GM19467 (cell line): ENCODE data around the gene B9D1.

Source experiments
- ATAC-seq: cut with Tn5 transposase; IDR thresholded peaks from one replicate; pipeline ENCODE4 v1.9.1; 2021; ENCODE audit warnings: mild to moderate bottlenecking, moderate library complexity; ENCODE audit not compliant: unreplicated experiment

Gene B9D1

GRCh38 chr17:19341641-19342610 is 20.6 kb downstream of the B9D1 start:
- no peak for ATAC-seq

DNA sequence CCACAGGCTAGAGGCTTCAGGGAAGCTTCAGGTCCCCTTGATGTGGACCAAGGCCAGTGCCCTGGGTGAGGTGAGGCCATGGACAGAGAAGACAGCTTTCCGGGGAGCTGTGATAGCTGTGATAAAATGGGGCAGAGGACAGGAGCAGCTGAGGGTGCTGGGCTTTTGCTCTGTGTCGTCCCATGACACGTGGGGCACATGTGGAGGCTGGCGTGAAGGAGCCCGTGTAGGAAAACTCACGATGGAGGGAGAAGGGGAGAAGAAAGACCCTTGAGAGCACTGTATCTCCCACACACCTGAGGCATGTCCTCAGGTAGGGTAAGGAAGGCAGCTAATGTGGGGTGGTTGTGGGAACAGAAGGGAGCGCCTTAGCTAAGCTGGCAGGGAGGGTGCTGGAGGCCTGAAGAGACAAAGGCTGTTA is 21.3 kb downstream of the B9D1 start:
- ATAC-seq, result no peak

DNA sequence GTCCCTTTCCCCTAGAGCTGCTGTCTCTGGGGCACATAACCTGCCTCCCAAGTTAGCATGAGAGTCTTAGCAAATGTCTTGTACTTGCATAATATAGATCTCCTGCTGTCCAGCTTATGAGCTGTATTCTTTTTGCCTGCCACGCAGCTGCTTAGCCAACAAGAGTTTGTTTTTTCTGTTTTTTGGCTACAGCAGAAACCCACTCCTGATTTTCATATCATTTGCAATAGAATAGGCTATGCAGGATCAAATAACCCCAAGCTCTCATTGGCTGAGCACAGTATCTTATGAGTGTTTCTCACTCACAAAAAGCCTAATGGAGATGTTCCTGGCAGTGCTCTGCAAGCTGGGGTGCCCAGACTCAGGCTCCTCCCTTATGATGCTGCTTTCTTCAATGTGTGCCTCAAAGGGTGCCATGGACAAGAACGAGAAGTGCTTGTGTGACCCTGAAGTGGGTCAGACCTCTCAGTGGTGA is 23.1 kb downstream of the B9D1 start:
- ATAC-seq, result no peak

DNA sequence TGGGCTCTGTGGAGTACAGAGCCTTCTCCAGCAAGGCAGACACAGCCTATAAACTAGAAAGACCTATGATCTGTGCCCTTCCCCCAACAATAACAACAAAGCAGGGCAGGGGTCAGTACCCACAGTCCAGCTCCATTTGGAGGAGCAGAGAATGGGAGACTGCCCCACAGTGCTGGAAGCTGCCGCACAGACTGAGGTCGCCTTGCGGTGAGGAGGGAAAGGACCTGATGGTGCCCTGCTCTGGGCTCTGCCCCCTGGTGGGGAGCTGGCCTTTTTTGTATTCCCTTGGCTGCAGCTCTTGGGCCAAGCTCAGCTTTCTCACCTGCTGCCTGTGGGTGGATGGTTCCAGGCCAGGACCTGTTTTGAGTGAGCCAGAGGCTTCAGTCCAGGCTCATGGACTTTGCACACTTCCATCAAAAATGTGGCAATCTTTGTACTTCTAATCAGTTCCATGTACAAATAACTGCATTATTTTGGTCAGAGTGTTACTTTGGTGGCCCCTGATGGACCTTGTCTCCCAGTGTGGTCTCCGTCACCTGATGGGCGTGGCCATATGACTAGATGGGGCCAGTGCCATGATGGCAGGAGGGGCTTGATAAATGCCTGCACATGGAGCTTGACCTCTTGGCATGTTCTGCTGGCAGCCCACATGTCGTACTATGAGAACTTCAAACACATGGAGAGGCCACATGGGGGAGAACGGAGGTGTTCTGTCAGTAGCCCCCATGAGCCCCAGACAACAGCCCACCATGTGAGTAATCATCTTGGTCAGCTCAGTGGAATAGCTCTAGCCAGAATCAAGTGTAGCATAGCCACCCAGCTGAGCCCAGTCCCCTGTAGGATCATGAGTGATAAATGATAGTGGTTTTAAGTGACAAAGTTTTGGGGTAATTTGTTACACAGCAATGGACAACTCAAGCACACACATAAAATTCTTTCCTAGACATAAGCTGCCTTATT is 24.2 kb downstream of the B9D1 start:
- no peak for ATAC-seq

DNA sequence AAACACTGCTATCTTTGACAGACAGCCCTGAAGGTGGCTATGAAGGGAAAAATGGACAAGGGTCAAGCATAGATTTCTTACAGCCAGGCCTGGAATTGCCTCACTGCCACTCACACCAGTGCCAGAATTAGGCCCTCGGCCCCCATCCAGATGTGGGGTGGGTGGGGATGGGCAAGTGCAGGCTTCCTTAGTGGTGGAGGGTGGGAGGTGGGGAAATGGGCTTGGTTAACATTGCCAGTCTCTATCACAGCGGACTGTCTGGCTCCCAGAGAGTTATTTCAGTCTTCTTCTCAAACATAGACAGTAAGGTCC is 24.9 kb downstream of the B9D1 start:
- no peak for ATAC-seq

- no peak for ATAC-seq
Measured at GRCh38 chr17:19336938-19337711, 25.4 kb downstream of the B9D1 start.

- no peak for ATAC-seq
Measured at GRCh38 chr17:19335951-19336631, 26.4 kb downstream of the B9D1 start.

GRCh38 chr17:19334331-19334730 is 28.2 kb downstream of the B9D1 start:
- ATAC-seq, result no peak

GRCh38 chr17:19333736-19334290 is 28.7 kb downstream of the B9D1 start:
- no peak for ATAC-seq

- no peak for ATAC-seq
Measured at GRCh38 chr17:19333132-19333440, 29.4 kb downstream of the B9D1 start.

DNA sequence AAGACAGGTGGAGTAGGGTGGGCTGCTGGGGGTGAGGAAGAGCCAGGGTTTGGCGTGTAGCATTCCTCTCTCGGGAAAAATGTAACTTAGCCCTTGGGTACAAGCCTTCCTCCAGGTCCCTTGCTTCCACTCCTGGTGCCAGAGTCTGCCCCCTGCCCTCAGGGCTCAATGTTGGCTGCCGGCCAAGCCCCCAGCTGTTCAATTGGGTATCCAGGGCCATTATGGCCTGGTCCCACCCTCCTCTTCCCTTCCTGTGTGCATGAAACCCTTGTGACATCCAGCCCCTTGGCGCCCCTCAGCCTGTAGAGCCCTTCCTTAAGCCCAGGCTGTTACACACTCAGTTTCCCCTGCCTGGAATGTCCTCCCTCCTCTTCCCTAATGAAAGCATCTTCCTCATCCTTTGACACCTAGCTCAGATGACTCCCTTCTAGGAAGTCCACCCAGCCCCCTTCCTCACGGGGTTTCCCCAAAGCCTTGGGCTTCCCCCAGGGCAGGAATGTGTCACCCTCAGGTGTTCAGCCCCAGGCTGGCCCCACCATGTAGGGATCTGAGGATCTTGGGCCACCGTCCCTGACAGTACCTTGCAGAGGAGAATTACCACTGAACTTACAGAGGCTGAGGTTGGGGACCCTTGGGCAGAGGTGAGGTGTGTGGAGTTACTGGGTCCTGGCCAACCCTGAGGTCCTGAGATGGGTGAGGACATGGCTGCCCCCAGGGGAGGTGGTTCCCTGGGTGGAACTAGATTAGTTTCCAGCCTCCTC is 30.0 kb downstream of the B9D1 start:
- ATAC-seq, result no peak

GRCh38 chr17:19331543-19332245 is 30.8 kb downstream of the B9D1 start:
- no peak for ATAC-seq

DNA sequence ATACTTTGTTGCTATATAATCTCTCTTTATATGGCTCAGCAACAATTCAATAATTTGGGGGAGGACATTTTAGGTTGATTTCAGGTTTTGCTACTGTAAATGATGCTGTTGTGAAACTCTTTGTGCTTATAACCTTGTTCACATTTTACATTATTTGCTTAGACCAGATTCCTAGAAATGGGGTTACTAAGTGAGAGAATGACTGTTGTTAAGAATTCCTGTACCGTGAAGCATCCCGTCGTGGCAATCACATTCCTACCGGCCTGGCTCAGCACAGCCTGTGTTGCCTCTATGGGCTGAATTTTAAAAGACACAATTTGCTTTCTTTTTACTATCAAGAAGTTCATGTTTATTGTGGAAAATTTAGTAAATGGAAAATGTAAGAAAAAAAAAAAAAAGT is 31.4 kb downstream of the B9D1 start:
- ATAC-seq, result no peak

- ATAC-seq, result no peak
Measured at GRCh38 chr17:19330271-19330670, 32.3 kb downstream of the B9D1 start.

DNA sequence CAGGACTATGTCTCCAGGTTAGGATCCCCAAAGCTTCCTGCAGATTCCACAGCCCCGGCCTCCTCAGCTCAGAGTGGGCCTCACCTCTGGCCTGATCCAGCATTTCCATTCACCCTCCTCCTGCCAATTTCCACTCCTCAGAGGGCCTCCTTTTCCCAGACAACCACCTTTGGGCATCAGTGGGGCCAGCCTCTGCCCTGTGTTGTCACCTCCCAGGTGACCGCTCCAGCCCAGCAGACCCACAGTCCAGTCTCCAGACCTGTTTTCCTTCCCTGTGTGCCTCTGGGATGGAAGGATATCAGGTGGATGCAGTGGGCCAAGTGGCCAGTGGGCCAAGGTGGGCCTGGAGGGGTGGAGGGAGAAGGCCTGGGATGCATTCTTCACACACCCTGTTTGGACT is 32.7 kb downstream of the B9D1 start:
- ATAC-seq, result no peak

- ATAC-seq, result no peak
Measured at GRCh38 chr17:19329136-19329535, 33.4 kb downstream of the B9D1 start.

- ATAC-seq, result no peak
Measured at GRCh38 chr17:19328441-19329061, 34.0 kb downstream of the B9D1 start.

DNA sequence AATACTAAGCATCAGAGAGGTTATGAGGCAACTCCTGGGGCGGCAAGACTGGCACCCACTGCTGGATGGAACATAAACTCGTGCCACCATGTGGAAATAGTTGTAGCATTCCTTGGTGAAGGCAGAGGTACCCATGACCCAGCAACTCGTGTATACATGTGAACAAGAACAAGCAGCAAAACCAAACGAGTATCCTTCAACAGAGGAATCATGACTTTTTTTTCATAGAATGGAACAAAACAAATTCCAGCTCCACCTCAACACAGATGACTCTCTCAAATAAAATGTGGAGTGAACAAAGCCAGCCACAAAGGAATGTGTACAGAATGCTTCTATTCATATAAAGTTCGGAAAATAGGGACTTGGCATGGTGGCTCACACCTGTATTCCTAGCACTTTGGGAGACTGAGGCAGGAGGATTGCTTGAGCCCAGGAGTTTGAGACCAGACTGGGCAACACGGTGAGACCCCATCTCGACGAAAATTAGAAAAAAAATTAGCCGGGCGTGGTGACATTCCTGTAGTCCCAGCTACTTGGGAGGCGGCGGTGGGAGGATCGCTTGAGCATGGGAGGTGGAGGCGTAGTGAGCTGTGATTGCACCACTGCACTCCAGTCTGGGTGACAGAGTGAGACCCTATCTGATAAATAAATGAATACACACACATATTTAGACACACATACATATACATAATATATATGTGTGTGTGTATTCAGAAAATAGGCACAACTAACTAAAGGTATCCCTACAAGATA is 35.3 kb downstream of the B9D1 start:
- no peak for ATAC-seq
